Small intestine (tissue), 16 donors: Measurements from ENCODE around the gene FXR2. TPM values are rescaled to one million over a fixed set of nuclear protein-coding genes. Genes with fewer than 3 reads are reported as not detected.
A peak's percentile ranks its signal among the peaks of the same experiment; 100 is the strongest.

Experiments used
- DNase-seq, 2 donors: peaks; one replicate each; pipeline versions ENCODE4 v3.0.0 to v3.0.0-alpha.2; 2013
- FAIRE-seq: peaks from 2 replicates; lab custom pipeline; 2012; peaks lifted over from hg19 to GRCh38; lab: Jason Lieb, UNC
- H3K27ac ChIP-seq, 3 donors: one replicate each; pipeline ENCODE4 v1.5.1; 2013; ENCODE audit warnings: low read length in 2 of 3, mild to moderate bottlenecking in 2 of 3, control low read depth in 1 of 3, inconsistent platforms in 1 of 3, low read depth in 1 of 3, moderate library complexity in 1 of 3
- H3K27me3 ChIP-seq, 3 donors: one replicate each; pipeline ENCODE4 v1.6.1; 2013; ENCODE audit warnings: low read length in 3 of 3, inconsistent platforms in 1 of 3; ENCODE audit not compliant: control insufficient read depth in 3 of 3, insufficient read depth in 3 of 3
- H3K36me3 ChIP-seq, 3 donors: one replicate each; pipeline ENCODE4 v1.6.1; 2013; ENCODE audit warnings: low read length in 3 of 3, inconsistent platforms in 1 of 3, low read depth in 1 of 3, mild to moderate bottlenecking in 1 of 3, moderate library complexity in 1 of 3; ENCODE audit not compliant: control insufficient read depth in 3 of 3, insufficient read depth in 2 of 3
- H3K4me1 ChIP-seq, 3 donors: one replicate each; pipeline ENCODE4 v1.6.1; 2013; ENCODE audit warnings: low read length in 2 of 3, inconsistent platforms in 1 of 3, low read depth in 1 of 3, mild to moderate bottlenecking in 1 of 3, moderate library complexity in 1 of 3; ENCODE audit not compliant: control insufficient read depth in 3 of 3, insufficient read depth in 2 of 3
- H3K4me3 ChIP-seq, 3 donors: one replicate each; pipeline ENCODE4 v1.5.1; 2013; ENCODE audit warnings: low read length in 3 of 3, control low read depth in 1 of 3, inconsistent platforms in 1 of 3, low read depth in 1 of 3, mild to moderate bottlenecking in 1 of 3, moderate library complexity in 1 of 3
- H3K9me3 ChIP-seq, 2 donors: one replicate each; pipeline ENCODE4 v1.6.1; 2013; ENCODE audit warnings: low read depth in 1 of 2, low read length in 1 of 2; ENCODE audit not compliant: control insufficient read depth in 2 of 2, insufficient read depth in 1 of 2
- WGBS, 3 donors: extraction: QIAGEN DNeasy Blood & Tissue Kit; methylation state at CpG; one replicate each; pipeline ENCODE4 v1.1.7; 2013; 5-methylcytosine and 5-hydroxymethylcytosine counted together
- long read RNA-seq, 10 donors: transcript quantifications; one replicate each; lab custom pipeline, GENCODE V29; 2026
- polyA plus RNA-seq, 4 donors: library from polyadenylated mRNA; stranded (reverse) in 3 of 4; unstranded in 1 of 4; fragments of 200-250 nt in 3 of 4; fragments of 120-200 nt in 1 of 4; gene quantifications; one replicate each; pipeline versions ENCODE4 v1.2.1 to v1.2.3, GENCODE V29; 2013
- donor health status: healthy with polysubstance abuse.
- donor health status: control.
- donor health status: control.
- donor health status: Bipolar disorder and iron deficiency.
- donor health status: healthy.

FXR2 gene
- polyA plus RNA-seq, result 10 to 100 TPM; 25.1 to 41.1 (median 30.9) TPM
- long read RNA-seq, donor 1, result 0 reads
- long read RNA-seq, donor 2, partial matches to known transcripts, result 0 of 1 reads
- long read RNA-seq, donor 2, other reads (novel, unspliced or antisense), result 0 of 1 reads
- long read RNA-seq, donor 3, partial matches to known transcripts, result 0 of 3 reads
- long read RNA-seq, donor 3, other reads (novel, unspliced or antisense), result 0 of 3 reads
- long read RNA-seq, donor 4, result 0 reads
- long read RNA-seq, donor 5, result 0 reads
- long read RNA-seq, donor 6, result 0 reads
- long read RNA-seq, donor 7, partial matches to known transcripts, result 5 of 9 reads
- long read RNA-seq, donor 7, other reads (novel, unspliced or antisense), result 0 of 9 reads
- long read RNA-seq, donor 8, result 0 reads
- long read RNA-seq, donor 9, result 0 reads
- long read RNA-seq, donor 10, partial matches to known transcripts, result 0 of 1 reads
- long read RNA-seq, donor 10, other reads (novel, unspliced or antisense), result 0 of 1 reads

GRCh38 chr17:7614425-7615264 is at the start of gene FXR2:
FXR2 (minus strand) TSS chr17:7614897; CDS start chr17:7614532, 365 bp downstream.
- peak; percentile 100 for DNase-seq
- 0 to 1% (median 0%) methylated on average over 37 to 93 of the region's 93 CpGs for WGBS, 3 donors
- peaks cover 7 to 15% (median 11%) of the 10 kb centered on the region in 3 donors for H3K4me1 ChIP-seq

DNA sequence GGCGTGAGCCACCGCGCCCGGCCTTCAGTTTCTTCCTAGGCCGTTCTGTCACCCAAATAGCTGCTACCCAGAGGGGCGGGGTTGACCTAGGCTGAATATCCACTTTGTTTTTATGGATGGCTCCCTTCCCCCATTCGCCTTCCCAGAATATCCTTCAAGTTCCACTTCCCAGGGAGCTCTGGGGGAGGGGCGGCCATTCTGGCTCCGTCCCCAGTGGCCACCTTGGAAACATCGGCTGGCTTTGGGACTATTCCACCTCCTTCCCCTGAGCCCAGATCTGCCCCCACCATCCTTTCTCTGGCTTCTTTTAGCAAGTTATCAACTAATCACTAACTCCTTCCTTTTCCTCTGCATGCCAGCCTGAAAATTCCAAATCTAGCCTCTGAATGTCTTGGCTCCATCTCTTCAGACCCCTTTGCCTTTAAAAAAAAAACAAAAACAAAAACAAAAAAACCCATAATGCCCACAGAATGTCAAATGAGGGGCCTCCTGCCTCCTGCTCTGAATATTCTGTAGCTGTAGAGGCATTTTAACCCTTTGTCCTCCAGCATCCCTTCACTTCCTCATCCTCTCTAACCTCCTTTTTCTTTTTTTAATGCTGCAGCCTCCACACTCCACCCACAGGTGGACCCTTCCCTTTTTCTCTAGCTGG is 42.4 kb upstream of the FXR2 start:
- no peak for FAIRE-seq
- peaks cover 0 to 4% (median 0%) of the 10 kb centered on the region in 3 donors for H3K4me1 ChIP-seq
- peak in 1 of 2 donors; percentile 19 for DNase-seq
- H3K4me3 ChIP-seq, result no peak overlapping the region
- peak overlapping the region in 1 of 3 donors; percentile 8 for H3K27ac ChIP-seq
- H3K36me3 ChIP-seq, result peaks cover 0 to 6% (median 0%) of the 10 kb centered on the region in 3 donors
- H3K9me3 ChIP-seq, result no peaks in the 10 kb centered on the region
- H3K27me3 ChIP-seq, result peaks cover 0 to 31% (median 5%) of the 10 kb centered on the region in 3 donors
- 53 to 75% (median 67%) methylated on average over 10 of the region's 10 CpGs for WGBS, 3 donors

More at GRCh38 chr17:7614425-7615264, at the start of gene FXR2:
- Histone ChIP-seq H3K36me3 (peaks cover 0 to 9% (median 2%) of the 10 kb centered on the region in 3 donors), H3K27ac (peak within 1 kb of the TSS; percentile 78 to 82 (median 79)), H3K4me3 (peak within 1 kb of the TSS; percentile 59 to 93 (median 87)), H3K27me3 (no peaks in the 10 kb centered on the region), H3K9me3 (no peaks in the 10 kb centered on the region)
- FAIRE-seq, result peak; percentile 55

GRCh38 chr17:7655541-7655840 is 40.8 kb upstream of the FXR2 start:
- DNase-seq, result no peak
- no peak for FAIRE-seq
- H3K36me3 ChIP-seq, result peaks cover 0 to 6% (median 0%) of the 10 kb centered on the region in 3 donors
- WGBS, 3 donors, result 82 to 92% (median 88%) methylated on average over 17 of the region's 17 CpGs
- H3K27ac ChIP-seq, result no peak overlapping the region
- no peak overlapping the region for H3K4me3 ChIP-seq
- peaks cover 0 to 11% (median 0%) of the 10 kb centered on the region in 3 donors for H3K4me1 ChIP-seq
- no peaks in the 10 kb centered on the region for H3K9me3 ChIP-seq
- peaks cover 0 to 45% (median 7%) of the 10 kb centered on the region in 3 donors for H3K27me3 ChIP-seq

DNA sequence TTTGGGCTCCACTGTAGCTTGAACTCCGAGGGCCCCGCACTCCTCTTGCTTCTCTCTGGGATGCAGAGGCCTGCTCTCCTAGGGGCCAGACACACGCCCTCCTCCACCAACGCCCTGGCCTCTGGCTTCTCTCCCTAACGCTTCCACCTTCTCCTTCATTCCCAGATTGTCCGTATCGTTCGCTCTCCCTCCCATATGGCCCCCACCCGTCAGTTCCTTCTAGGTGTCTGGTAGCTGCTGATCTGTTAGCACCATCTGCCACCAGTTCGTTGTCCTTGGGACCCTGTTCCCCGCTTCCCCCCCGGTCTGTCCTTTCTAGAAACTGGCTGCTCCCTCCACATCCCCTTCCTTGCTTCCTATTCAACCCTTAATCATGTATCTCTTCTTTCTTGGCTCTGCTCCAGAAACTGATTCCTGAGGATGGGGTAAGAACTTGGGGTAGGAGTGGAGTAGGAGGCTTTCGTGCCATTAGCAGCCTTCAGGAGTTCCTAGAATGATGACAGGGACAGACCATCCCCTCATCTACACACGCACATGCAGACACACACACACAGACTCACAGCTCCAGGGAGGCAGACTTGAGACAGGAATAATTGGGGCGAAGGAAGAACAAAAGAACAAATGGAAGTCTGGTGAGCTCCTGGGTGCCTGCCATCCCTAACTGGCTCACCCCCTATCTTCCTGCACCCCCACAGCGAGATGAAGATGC is 40.3 kb upstream of the FXR2 start:
- Histone ChIP-seq H3K9me3 (no peaks in the 10 kb centered on the region), H3K4me3 (no peak overlapping the region), H3K4me1 (peaks cover 0 to 16% (median 0%) of the 10 kb centered on the region in 3 donors), H3K27me3 (peaks cover 0 to 50% (median 7%) of the 10 kb centered on the region in 3 donors), H3K27ac (no peak overlapping the region), H3K36me3 (peaks cover 0 to 6% (median 0%) of the 10 kb centered on the region in 3 donors)
- DNase-seq (no peak), FAIRE-seq (no peak)
- 75 to 87% (median 78%) methylated on average over 16 of the region's 16 CpGs for WGBS, 3 donors

GRCh38 chr17:7652388-7653356 is 38.0 kb upstream of the FXR2 start:
- H3K9me3 ChIP-seq, result no peaks in the 10 kb centered on the region
- peaks cover 0 to 6% (median 0%) of the 10 kb centered on the region in 3 donors for H3K36me3 ChIP-seq
- DNase-seq (no peak), FAIRE-seq (no peak)
- WGBS, 3 donors, result 58 to 66% (median 64%) methylated on average over 9 to 12 of the region's 12 CpGs
- H3K27ac ChIP-seq, result no peak overlapping the region
- H3K4me1 ChIP-seq, result peaks cover 0 to 19% (median 0%) of the 10 kb centered on the region in 3 donors
- H3K4me3 ChIP-seq, result peak overlapping the region in 1 of 3 donors; percentile 41
- peaks cover 0 to 52% (median 7%) of the 10 kb centered on the region in 3 donors for H3K27me3 ChIP-seq

DNA sequence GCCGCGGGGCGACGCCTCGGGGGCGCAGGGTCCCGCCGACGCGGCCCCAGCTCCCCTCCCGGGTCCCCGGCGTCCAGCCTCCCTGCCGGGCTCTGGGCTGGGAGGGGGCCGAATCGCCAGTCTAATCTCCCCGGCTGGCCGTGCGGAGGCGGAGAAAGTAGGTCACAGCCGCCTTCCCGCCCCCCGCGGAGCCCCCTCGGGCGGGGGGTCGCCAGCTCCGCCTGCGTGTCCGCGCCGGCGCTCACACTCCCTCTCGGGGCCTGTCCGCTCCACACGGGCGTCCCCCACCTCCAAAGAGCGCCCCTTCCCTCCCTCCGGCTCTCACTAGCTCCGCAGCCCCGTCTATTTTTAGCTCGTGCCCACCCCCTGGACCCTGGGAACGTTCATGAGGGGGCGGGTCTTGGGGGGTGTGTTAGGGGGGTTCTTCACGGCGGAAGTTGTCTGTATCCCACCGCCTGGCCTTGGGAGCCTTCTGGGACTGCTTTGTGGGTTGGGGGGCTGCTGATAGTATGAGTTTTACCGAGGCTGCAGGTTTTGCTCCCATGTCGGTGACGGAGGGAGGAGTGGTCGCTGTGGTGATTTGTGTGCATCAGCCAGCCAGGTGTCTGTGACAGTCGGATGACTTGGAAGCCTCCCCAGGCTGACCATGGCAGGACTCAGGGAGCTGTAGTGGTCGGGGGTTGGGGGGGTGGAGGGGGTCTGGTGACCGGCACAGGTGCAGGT is 37.1 kb upstream of the FXR2 start:
- no peak overlapping the region for H3K27ac ChIP-seq
- peaks cover 0 to 46% (median 7%) of the 10 kb centered on the region in 3 donors for H3K27me3 ChIP-seq
- H3K9me3 ChIP-seq, result no peaks in the 10 kb centered on the region
- WGBS, 3 donors, result 4 to 8% (median 6%) methylated on average over 32 to 54 of the region's 54 CpGs
- H3K4me3 ChIP-seq, result peak overlapping the region in 2 of 3 donors; percentile 38 to 41
- FAIRE-seq (no peak), DNase-seq (peak in 1 of 2 donors; percentile 38)
- H3K36me3 ChIP-seq, result peaks cover 0 to 6% (median 0%) of the 10 kb centered on the region in 3 donors
- peaks cover 0 to 14% (median 0%) of the 10 kb centered on the region in 3 donors for H3K4me1 ChIP-seq
